Measurements from ENCODE around the gene CUL4A.

DNA sequence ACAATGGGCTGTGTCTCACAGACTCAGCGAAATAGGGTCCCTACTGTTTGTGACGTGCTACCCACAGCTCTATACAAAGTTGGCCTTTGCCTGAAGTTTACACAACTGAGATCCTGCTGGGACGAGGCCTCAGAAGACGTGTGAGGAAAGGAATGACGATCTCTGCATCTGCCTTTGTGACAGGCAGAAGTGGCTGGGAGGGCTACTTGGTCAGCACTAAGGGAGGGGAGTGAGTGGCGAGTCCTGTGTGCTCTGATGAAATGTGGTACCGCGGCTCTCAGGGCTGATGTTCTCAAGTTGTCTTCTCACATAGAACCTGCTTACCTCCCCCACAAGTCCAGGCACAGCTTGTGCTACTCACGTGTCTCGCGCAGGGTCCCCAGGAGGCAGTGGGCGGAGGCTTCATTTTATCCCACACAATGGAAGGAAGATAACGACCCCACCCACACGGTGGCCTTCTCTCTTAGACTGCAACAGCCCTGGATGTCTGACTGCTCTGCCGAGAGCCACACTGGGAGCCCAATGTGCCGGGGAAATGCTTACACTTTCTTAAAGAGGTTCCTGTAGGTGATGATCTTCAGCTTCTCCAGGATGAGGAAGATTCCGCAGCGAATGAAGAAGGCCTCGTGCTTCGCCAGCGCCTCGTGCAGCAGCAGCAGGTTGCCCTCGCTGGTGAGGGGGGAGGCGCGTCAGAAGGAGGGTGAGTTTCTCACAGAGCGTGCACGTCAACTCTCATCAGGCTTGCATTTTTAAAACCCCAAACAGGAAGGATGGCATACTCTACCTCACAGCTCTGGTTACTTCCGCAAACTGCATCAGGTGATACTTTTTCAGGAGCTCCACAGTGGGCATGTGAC lies 29.8 kb upstream of the CUL4A start:
- TF ChIP-seq, protein P1, sequence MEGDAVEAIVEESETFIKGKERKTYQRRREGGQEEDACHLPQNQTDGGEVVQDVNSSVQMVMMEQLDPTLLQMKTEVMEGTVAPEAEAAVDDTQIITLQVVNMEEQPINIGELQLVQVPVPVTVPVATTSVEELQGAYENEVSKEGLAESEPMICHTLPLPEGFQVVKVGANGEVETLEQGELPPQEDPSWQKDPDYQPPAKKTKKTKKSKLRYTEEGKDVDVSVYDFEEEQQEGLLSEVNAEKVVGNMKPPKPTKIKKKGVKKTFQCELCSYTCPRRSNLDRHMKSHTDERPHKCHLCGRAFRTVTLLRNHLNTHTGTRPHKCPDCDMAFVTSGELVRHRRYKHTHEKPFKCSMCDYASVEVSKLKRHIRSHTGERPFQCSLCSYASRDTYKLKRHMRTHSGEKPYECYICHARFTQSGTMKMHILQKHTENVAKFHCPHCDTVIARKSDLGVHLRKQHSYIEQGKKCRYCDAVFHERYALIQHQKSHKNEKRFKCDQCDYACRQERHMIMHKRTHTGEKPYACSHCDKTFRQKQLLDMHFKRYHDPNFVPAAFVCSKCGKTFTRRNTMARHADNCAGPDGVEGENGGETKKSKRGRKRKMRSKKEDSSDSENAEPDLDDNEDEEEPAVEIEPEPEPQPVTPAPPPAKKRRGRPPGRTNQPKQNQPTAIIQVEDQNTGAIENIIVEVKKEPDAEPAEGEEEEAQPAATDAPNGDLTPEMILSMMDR (IDR thresholded peaks at IDR 0.05): no peak
- TF ChIP-seq POLR2A (IDR thresholded peaks at IDR 0.05) (no peak), EP300 (IDR thresholded peaks at IDR 0.05) (no peak), POLR2AphosphoS5 (IDR thresholded peaks at IDR 0.05) (no peak)
